Cardiac atrium fibroblast (primary cell): ENCODE results near the gene ALMS1. TPM values are rescaled to one million over a fixed set of nuclear protein-coding genes. Genes with fewer than 3 reads are reported as not detected.

ENCODE experiments used
- total RNA-seq: library from RNA; depleted of rRNA; stranded (reverse); fragments of >200 nt; gene quantifications from 2 replicates; pipeline ENCODE4 v1.2.3, GENCODE V29; 2015

ALMS1 gene, protein sequence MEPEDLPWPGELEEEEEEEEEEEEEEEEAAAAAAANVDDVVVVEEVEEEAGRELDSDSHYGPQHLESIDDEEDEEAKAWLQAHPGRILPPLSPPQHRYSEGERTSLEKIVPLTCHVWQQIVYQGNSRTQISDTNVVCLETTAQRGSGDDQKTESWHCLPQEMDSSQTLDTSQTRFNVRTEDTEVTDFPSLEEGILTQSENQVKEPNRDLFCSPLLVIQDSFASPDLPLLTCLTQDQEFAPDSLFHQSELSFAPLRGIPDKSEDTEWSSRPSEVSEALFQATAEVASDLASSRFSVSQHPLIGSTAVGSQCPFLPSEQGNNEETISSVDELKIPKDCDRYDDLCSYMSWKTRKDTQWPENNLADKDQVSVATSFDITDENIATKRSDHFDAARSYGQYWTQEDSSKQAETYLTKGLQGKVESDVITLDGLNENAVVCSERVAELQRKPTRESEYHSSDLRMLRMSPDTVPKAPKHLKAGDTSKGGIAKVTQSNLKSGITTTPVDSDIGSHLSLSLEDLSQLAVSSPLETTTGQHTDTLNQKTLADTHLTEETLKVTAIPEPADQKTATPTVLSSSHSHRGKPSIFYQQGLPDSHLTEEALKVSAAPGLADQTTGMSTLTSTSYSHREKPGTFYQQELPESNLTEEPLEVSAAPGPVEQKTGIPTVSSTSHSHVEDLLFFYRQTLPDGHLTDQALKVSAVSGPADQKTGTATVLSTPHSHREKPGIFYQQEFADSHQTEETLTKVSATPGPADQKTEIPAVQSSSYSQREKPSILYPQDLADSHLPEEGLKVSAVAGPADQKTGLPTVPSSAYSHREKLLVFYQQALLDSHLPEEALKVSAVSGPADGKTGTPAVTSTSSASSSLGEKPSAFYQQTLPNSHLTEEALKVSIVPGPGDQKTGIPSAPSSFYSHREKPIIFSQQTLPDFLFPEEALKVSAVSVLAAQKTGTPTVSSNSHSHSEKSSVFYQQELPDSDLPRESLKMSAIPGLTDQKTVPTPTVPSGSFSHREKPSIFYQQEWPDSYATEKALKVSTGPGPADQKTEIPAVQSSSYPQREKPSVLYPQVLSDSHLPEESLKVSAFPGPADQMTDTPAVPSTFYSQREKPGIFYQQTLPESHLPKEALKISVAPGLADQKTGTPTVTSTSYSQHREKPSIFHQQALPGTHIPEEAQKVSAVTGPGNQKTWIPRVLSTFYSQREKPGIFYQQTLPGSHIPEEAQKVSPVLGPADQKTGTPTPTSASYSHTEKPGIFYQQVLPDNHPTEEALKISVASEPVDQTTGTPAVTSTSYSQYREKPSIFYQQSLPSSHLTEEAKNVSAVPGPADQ (N-terminal part only)
- 9.0 and 14.4 TPM in 2 replicates for total RNA-seq

DNA sequence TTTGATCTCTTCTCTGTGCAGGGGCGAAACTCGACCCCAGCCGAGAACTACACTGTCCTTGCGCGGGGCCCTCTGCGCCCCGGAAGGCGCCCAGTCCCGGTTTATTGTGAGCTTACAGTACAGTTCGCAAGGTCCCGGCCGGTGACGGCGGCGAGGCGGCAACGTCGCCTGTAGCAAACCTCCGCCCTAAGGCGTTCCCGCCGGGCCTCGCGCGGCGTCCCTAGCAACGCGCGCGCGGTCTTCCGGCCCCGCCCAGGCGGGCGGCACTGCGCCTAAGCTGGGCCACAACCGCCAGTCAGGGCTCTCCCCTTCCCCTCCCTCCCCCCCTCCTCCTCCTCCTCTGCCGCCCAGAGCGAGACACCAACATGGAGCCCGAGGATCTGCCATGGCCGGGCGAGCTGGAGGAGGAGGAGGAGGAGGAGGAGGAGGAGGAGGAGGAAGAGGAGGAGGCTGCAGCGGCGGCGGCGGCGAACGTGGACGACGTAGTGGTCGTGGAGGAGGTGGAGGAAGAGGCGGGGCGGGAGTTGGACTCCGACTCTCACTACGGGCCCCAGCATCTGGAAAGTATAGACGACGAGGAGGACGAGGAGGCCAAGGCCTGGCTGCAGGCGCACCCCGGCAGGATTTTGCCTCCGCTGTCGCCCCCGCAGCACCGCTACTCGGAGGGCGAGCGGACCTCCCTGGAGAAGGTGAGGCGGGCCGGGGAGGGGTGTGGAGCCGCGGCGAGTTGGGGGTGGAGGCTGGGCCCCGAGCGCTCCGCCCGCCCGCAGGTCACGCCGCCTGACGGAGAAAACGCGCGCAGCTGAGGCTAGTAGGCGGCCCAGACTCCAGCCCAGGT, at the start of gene ALMS1:
TSS of gene ALMS1 (plus strand) at position 333 of the 838 bp plus-strand sequence. CDS start at position 366, 33 bp downstream.

DNA sequence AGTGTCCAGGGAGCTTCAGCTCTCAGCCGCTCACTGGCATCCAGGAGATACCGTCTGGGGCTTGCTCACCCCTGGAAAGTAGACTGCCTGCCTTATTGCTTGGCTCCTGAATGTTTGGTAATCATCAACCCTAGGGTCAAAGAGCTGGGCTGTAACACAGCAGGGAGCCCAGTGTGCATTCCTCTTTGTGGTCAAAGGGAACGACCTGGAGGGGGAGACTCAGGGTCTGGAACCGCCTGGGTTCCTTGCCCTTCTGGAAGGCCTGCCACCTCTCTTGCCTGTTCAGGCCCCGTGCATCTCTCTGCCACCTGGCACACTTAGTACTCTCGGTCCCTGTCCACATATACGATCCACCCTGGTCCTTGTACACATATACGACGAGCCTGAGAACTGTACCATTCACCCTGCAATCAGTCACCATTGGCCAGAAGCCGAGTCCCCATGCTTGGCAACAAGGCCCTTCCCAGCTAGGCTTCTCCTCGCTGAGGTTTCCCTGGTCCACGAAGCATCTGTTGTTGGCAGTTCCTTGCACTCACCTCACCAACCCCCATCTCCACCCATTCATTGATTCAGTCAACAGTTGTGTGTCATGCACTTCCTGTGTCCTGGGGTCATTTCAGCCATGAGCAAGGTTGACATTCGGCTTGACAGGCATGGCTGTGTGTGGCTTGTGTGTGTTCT, 256.8 kb downstream of the ALMS1 start, which contains the start of gene NAT8:
TSS of gene NAT8 (minus strand) at position 85 of the 681 bp plus-strand sequence. CDS start 794 bp downstream, outside the sequence.

Other genes starting within 250 kb of the ALMS1 start
- not detected in 2 replicates for gene NOTO, start 183.3 kb upstream of the ALMS1 start, total RNA-seq
- gene SMYD5, start 171.6 kb upstream of the ALMS1 start, total RNA-seq: 13.2 and 14.9 TPM in 2 replicates
- gene PRADC1, start 152.6 kb upstream of the ALMS1 start, total RNA-seq: 43.3 and 48.6 TPM in 2 replicates
- 309 and 378 TPM in 2 replicates for gene CCT7, start 151.5 kb upstream of the ALMS1 start, total RNA-seq
- gene FBXO41, start 101.4 kb upstream of the ALMS1 start, total RNA-seq: 1.8 and 1.9 TPM in 2 replicates
- not detected in 2 replicates for gene EGR4, start 92.3 kb upstream of the ALMS1 start, total RNA-seq